Brain pericyte (primary cell): Measurements from ENCODE around the gene RGPD6.
"Not testable (repeated sequence)": the region's sequence is repeated elsewhere in the genome, so short reads cannot be mapped to it uniquely, and the experiment has no call there.

Source experiments
- DNase-seq: peaks from one replicate; pipeline ENCODE4 v3.0.0-alpha.2; 2012; ENCODE audit warnings: low read depth, low spot score

The RGPD6 gene

DNA sequence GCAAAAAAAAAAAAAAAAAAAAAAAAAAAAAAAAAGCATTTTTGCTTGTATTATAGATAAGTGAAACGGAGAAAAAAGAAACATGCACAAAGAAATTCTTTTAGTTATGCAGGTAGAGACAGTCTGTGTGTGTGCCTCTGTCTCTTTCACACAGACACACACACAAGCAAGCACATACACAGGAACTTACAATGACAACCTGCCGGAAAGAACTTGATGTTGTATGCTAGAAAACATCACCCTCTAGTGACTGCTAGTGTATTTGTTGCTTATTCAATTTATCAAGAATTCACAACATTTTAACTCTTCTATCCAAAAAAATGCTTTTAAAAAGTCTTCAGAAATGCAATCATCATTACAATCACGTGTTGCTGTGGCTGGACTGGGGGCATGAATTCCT lies 95.8 kb downstream of the RGPD6 start:
- not testable (repeated sequence) for DNase-seq

DNA sequence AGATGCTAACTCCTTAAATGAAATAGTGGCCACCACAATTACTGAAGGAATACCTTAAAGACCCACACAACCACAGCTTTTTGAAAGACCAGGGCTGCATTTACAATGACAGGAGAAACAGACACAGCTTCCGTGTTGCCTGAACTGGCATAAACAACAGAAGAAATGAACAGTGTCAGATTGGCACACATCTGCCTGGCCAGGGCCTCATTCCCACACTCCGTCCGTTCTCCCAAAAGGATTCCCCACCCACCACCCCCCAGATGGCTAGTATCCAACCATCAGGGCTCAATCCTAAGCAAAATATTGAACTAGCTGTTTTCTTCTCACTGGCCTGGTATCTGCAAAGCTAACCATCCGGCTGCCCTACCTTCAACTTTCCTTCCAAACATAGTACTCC lies 96.9 kb downstream of the RGPD6 start:
- not testable (repeated sequence) for DNase-seq

DNA sequence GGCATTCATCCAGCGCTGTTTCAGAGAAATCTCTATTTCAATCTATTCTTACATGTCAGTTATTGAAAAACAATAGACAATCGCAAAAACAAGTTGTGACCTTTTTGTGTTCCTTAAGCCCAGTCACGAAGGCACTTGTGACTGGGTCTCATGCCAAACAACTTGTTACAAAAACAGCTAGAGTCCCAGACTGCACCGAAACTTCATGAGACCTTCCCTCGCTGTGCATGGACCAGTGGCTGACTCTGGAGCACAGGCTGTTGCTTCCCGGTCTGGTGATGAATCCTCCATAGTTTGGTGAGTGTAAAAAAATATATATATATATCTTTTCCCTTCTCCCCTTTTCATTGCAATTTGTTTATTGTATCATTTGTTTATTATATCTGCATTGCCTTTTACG lies 99.7 kb downstream of the RGPD6 start:
- not testable (repeated sequence) for DNase-seq

DNA sequence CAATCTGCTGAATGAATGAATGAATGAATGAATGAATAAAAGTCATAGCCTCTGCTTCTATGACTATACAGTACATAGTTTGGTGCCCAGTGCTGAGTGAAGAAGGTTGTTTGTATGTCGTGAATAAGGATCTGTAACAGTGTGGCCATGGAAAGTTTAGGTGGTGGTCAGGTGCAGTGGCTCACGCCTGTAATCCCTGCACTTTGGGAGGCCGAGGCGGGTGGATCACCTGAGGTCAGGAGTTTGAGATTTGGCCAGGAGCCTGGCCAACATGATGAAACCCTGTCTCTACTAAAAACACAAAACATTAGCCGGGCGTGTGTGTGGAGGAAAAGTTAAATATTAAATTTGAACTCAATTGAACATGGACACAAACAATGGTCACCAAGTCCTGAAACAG lies 100.1 kb downstream of the RGPD6 start:
- DNase-seq = not testable (repeated sequence)

DNA sequence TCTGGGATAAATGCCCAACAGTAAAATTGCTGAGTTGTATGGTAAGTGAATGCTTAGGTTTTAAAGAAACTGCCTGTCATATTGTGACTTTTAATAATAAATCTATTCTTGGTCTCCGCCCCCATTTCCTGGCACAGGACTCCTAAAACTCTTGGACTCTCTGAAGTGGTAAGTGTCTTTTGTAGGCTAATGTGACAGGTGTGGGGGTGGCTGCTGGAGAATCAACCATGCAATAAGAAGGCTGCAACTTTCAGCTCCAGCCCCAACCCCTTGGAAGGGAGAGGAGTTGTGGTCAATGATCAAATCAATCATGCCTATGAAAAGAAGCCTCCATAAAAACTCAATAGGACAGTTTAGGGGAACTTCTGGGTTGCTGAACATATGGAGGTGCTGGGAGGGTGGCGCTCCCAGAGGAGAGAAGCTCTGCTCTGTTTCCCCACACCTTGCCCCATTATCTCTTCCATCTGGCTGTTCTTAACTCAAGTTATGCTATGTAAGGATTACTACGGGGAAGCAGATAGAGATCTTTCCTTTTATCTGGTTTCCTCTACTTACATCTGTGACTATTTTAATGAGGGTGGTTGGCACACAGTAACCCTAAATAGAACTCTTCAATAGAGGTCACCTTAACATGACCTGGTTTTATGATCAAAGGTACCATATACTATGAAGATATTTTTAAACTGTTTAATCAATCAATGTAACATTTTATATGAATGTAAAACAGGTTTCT lies 101.2 kb downstream of the RGPD6 start:
- DNase-seq = not testable (repeated sequence)

DNA sequence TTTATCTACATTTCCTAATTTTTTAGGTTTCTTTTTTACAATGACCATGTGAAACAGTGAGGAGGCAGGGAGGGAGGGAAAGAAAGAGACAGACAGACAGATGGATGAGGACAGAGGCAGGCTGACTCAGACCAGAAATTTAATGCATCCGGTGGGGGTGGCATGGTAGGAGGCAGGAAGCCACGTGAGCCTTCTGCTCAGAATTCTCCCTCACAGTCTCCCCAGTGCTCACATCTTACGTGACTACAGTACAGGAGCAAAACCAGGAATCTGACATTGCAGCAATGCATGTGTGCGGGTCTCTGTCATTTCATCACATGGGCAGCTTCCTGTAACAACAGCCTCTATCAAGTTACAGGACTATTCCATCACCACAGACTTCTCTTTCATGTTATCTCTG lies 102.1 kb downstream of the RGPD6 start:
- not testable (repeated sequence) for DNase-seq

DNA sequence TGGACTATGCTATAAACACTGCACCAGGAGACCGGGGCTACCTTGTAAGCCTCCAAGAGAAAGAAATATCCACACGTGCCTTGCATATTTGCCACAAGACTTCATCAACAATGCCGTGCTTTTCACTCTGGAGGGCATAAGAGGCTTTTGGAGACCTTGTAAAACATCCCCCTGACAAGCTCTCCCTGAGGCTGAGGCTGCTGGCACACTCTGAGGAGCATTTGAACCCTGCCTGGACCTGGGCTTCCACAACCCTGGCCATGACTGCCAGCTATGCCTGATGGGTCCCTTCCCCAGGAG lies 104.0 kb downstream of the RGPD6 start:
- not testable (repeated sequence) for DNase-seq

DNA sequence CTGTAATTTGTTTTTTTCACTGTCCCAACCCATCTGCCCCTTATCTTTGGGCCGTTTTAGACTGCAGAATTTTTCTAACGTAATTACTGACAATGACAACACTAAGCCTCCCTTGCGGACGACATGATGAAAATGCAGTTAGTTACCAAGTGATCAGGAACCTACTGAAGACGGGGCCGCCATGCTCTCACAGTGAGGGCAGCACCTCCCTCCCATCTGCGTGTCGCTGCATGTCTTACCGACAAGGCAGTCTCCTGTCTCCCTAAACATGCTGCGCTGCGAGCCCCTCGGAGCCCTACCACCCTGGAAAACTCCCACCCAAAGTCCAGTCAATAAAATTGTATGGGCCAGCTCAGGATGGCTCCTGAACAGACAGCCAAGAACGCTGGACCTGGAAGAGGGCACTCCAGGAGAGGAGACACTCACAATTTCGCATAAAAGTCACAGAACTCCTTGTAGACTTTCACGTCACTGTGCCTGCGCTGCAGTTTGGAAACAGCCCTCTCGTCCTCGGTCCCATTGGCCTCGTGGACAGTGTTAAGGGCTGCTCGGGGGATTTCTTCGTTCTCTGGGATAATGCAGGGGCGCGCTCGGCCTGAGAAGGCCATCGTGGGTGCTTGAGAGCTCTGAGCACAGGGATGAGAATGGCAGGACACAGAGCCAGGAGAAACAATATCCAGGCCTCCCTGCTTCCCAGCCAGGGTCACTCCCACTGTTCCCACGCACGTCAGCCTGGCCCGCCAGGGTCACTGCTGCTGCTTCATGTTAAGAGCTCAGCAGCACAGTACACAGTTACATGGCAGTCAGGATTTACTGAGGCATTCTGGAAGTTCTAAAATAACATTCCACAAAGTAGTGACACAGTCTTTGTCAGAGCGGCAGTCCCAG lies 104.6 kb downstream of the RGPD6 start, which contains the start of gene LIMS4:
TSS of gene LIMS4 (minus strand) at position 646 of the 888 bp plus-strand sequence. CDS start at position 608, 38 bp downstream.
- DNase-seq = not testable (repeated sequence)

DNA sequence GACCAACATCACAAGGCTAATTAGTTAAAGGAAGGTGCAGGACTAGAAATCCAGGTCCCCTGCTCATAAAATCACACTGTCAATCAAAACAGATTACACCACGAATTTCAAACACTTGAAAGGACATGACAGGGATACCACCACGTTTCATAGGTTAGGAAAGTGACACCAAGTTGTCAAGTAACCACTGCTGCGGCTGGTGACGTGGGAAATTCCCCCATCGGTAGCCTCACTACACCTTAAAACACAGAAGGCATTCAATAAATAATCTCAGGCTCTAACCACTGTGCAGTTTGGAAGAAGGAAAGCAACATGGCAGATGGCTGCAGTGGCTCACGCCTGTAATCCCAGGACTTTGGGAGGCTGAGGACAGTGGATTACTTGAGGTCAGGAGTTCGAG lies 108.1 kb downstream of the RGPD6 start:
- DNase-seq = not testable (repeated sequence)

DNA sequence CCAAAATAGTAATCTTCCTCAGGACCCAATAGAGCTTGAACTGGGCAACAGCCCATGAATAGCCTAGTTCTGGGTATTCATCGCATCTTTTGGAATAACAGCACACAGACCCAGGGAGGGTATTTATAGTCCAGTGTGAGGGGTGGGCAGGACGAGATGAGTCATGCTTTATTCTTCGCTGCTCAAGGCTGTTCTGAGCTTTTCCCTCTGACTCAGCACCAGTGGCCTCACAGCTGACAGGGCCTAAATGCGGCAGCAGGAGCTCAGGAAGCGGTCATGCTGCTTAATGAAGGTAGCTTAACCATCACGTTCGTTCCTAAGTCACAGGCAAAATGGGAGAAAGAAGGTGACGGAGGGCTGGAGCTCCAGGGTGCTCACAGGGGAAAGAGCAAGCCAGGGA lies 111.7 kb downstream of the RGPD6 start:
- not testable (repeated sequence) for DNase-seq
